ENCODE measurements around the gene CXCR4.

- TF ChIP-seq ZNF274 (IDR thresholded peaks at IDR 0.05; ENCODE audit: insufficient read depth, insufficient read length) (no peak), SMARCA5 (IDR thresholded peaks at IDR 0.05) (peak; percentile 59; the same call in 1 of the 2 replicates)
Observed at GRCh38 chr2:136101042-136101441, 16.9 kb downstream of the CXCR4 start.

Measured in GM12878 (cell line).